VCaP (cell line): ENCODE measurements around the gene FCN3.

ENCODE experiments used
- H3K27ac ChIP-seq: fragments of 450-650 bp; 2 replicates; pipeline ENCODE4 v1.5.1; 2017
- CTCF ChIP-seq: fragments of 450-650 bp; conservative IDR thresholded peaks from 2 replicates; pipeline ENCODE4 v1.5.1; 2017; ENCODE audit warnings: mild to moderate bottlenecking, moderate library complexity

The FCN3 gene

GRCh38 chr1:27397749-27398148 lies 23.1 kb upstream of the FCN3 start:
- TF ChIP-seq CTCF: no peak
- H3K27ac ChIP-seq: no peak overlapping the region

GRCh38 chr1:27397110-27397509 lies 22.5 kb upstream of the FCN3 start:
- TF ChIP-seq CTCF: no peak

GRCh38 chr1:27395441-27396195 lies 21.0 kb upstream of the FCN3 start:
- peak; percentile 98 for TF ChIP-seq CTCF
- H3K27ac ChIP-seq: 0 out of 2 replicates have a peak overlapping the region, but pooled peaks have one; percentile 3

More at GRCh38 chr1:27397110-27397509, 22.5 kb upstream of the FCN3 start:
- H3K27ac ChIP-seq: no peak overlapping the region

- TF ChIP-seq CTCF: no peak
- H3K27ac ChIP-seq: 0 out of 2 replicates have a peak overlapping the region, but pooled peaks have one; percentile 3
Observed at GRCh38 chr1:27394925-27395324, 20.3 kb upstream of the FCN3 start.

- TF ChIP-seq CTCF: no peak
- no peak overlapping the region for H3K27ac ChIP-seq
Observed at GRCh38 chr1:27394282-27394658, 19.6 kb upstream of the FCN3 start.

- TF ChIP-seq CTCF: no peak
- H3K27ac ChIP-seq: no peak overlapping the region
Observed at GRCh38 chr1:27393641-27394281, 19.1 kb upstream of the FCN3 start.

- H3K27ac ChIP-seq: no peak overlapping the region
- TF ChIP-seq CTCF: no peak
Observed at GRCh38 chr1:27392778-27393635, 18.4 kb upstream of the FCN3 start.
